SK-N-SH (cell line): ENCODE measurements around the gene TOR1AIP1. TPM values are rescaled to one million over a fixed set of nuclear protein-coding genes. Genes with fewer than 3 reads are reported as not detected.

Experiments used
- CTCF ChIA-PET: fragments of 300-600, 350-600 bp; formaldehyde crosslinking; extraction: SDS; loops from one replicate; lab custom pipeline; 2021; lab: Yijun Ruan, JAX
- POLR2A ChIA-PET: fragments of 350-600 bp; sonication (Branson Sonifier 250); formaldehyde crosslinking; extraction: SDS; loops from one replicate; lab custom pipeline; 2020; ENCODE audit warnings: antibody characterized with exemption, inconsistent platforms; lab: Yijun Ruan, JAX
- DNase-seq: peaks from one replicate; pipeline ENCODE4 v3.0.0; 2012
- H2AFZ ChIP-seq: fragments of 200-600 bp; sonication (generic); 2 replicates; pipeline ENCODE4 v1.8.1; 2016; ENCODE audit warnings: antibody characterized with exemption, mild to moderate bottlenecking, low read depth
- H3F3A ChIP-seq: fragments of 200-600 bp; sonication (generic); replicated peaks from 2 replicates; pipeline ENCODE3; 2016; ENCODE audit warnings: antibody characterized with exemption, mild to moderate bottlenecking; ENCODE audit not compliant: insufficient read depth
- H3K27ac ChIP-seq, 2 experiments: fragments of 200-500 bp in 1 of 2; fragments of 200-600 bp in 1 of 2; sonication (Bioruptor generic) in 1 of 2; sonication (generic), shearing (Covaris generic) in 1 of 2; 2 replicates each; pipeline versions ENCODE4 v1.5.1 to v1.6.1; 2014 to 2016; ENCODE audit warnings: low read depth in 2 of 2, inconsistent platforms in 1 of 2, low read length in 1 of 2, mild to moderate bottlenecking in 1 of 2, mixed read lengths in 1 of 2
- H3K27me3 ChIP-seq: fragments of 200-600 bp; sonication (generic), shearing (Covaris generic); 2 replicates; pipeline ENCODE4 v1.6.1; 2016; ENCODE audit warnings: mixed run types; ENCODE audit not compliant: insufficient read depth
- H3K36me3 ChIP-seq, 2 experiments: fragments of 200-500 bp in 1 of 2; fragments of 200-600 bp in 1 of 2; sonication (Bioruptor generic) in 1 of 2; sonication (generic) in 1 of 2; replicated peaks in 1 of 2; 2 replicates each; pipeline versions ENCODE3 to v1.5.1; 2014 to 2016; ENCODE audit warnings: low read length in 1 of 2, mild to moderate bottlenecking in 1 of 2; ENCODE audit not compliant: insufficient read depth in 2 of 2, control insufficient read depth in 1 of 2
- H3K4me1 ChIP-seq, 2 experiments: fragments of 200-500 bp in 1 of 2; fragments of 200-600 bp in 1 of 2; sonication (Bioruptor generic) in 1 of 2; sonication (generic), shearing (Covaris generic) in 1 of 2; 2 replicates each; pipeline versions ENCODE4 v1.5.1 to v1.6.1; 2014 to 2016; ENCODE audit warnings: low read depth in 1 of 2, low read length in 1 of 2, mixed run types in 1 of 2; ENCODE audit not compliant: insufficient read depth in 2 of 2, control insufficient read depth in 1 of 2
- H3K4me2 ChIP-seq: fragments of 200-600 bp; sonication (generic), shearing (Covaris generic); 2 replicates; pipeline ENCODE4 v1.6.1; 2017; ENCODE audit warnings: mixed run types
- H3K4me3 ChIP-seq, 2 experiments: fragments of 200-500 bp in 1 of 2; fragments of 200-600 bp in 1 of 2; sonication (Bioruptor generic) in 1 of 2; sonication (generic), shearing (Covaris generic) in 1 of 2; 2 replicates each; pipeline versions ENCODE4 v1.5.1 to v1.8.1; 2014 to 2016; ENCODE audit warnings: low read depth in 2 of 2, inconsistent platforms in 1 of 2, low read length in 1 of 2, mild to moderate bottlenecking in 1 of 2, mixed read lengths in 1 of 2, moderate library complexity in 1 of 2
- H3K79me2 ChIP-seq: fragments of 200-600 bp; sonication (generic); 2 replicates; pipeline ENCODE4 v1.8.1; 2017; ENCODE audit warnings: mild to moderate bottlenecking; ENCODE audit not compliant: insufficient read depth
- H3K9ac ChIP-seq: fragments of 200-600 bp; sonication (generic); 2 replicates; pipeline ENCODE4 v1.6.1; 2017; ENCODE audit warnings: mixed run types
- H3K9me2 ChIP-seq: fragments of 200-600 bp; sonication (generic); 2 replicates; pipeline ENCODE4 v1.6.1; 2017; ENCODE audit warnings: mixed run types
- H3K9me3 ChIP-seq: fragments of 200-600 bp; sonication (generic); 2 replicates; pipeline ENCODE4 v1.6.1; 2017; ENCODE audit warnings: mixed run types, mild to moderate bottlenecking, moderate library complexity
- H4K20me1 ChIP-seq: fragments of 200-600 bp; sonication (generic); 2 replicates; pipeline ENCODE4 v1.6.1; 2017; ENCODE audit warnings: mild to moderate bottlenecking, mixed run types; ENCODE audit not compliant: insufficient read depth
- CHD2 ChIP-seq: fragments of 150-350 bp; IDR thresholded peaks from 2 replicates; pipeline ENCODE4 v1.6.1; 2018; ENCODE audit warnings: low read length; ENCODE audit not compliant: partially characterized antibody
- ELF1 ChIP-seq: IDR thresholded peaks from 2 replicates; pipeline ENCODE4 v1.4.0; 2012
- EP300 ChIP-seq, 2 experiments: IDR thresholded peaks; 2 replicates each; pipeline versions ENCODE4 v1.4.0 to v1.6.1; 2012; ENCODE audit warnings: borderline replicate concordance in 1 of 2, low read depth in 1 of 2, low read length in 1 of 2
- EZH2phosphoT487 ChIP-seq: fragments of 200-600 bp; sonication (generic); IDR thresholded peaks from 2 replicates; pipeline ENCODE4 v1.6.1; 2017; ENCODE audit warnings: low read depth, mixed run types, mild to moderate bottlenecking, antibody characterized with exemption, moderate library complexity, borderline replicate concordance
- FOXJ3 ChIP-seq: sonication (generic); formaldehyde crosslinking; IDR thresholded peaks from 2 replicates; pipeline ENCODE4 v1.5.1; 2020; ENCODE audit warnings: mild to moderate bottlenecking, missing genetic modification reagents
- GATA2 ChIP-seq: sonication (generic); formaldehyde crosslinking; IDR thresholded peaks from 2 replicates; pipeline ENCODE4 v1.5.0; 2020; ENCODE audit warnings: mild to moderate bottlenecking, missing genetic modification reagents
- PBX3 ChIP-seq: IDR thresholded peaks from 2 replicates; pipeline ENCODE4; 2012
- POLR2AphosphoS5 ChIP-seq: IDR thresholded peaks from 2 replicates; pipeline ENCODE4 v1.6.1; 2012; ENCODE audit warnings: low read depth, low read length
- RCOR1 ChIP-seq: fragments of 150-350 bp; IDR thresholded peaks from 2 replicates; pipeline ENCODE4 v1.6.1; 2017; ENCODE audit warnings: antibody characterized with exemption, low read length
- REST ChIP-seq: IDR thresholded peaks from 2 replicates; pipeline ENCODE4 v1.6.1; 2012; ENCODE audit warnings: mild to moderate bottlenecking, low read depth, low read length, moderate library complexity
- SMC3 ChIP-seq: IDR thresholded peaks from 2 replicates; pipeline ENCODE4 v1.6.1; 2012; ENCODE audit warnings: low read depth, low read length, improper control_type of control experiment
- TAF1 ChIP-seq: IDR thresholded peaks from 2 replicates; pipeline ENCODE4 v1.6.1; 2012; ENCODE audit warnings: low read depth, mild to moderate bottlenecking, low read length, moderate library complexity, borderline replicate concordance
- TEAD4 ChIP-seq: IDR thresholded peaks from 2 replicates; pipeline ENCODE4 v1.4.0; 2012; ENCODE audit warnings: mild to moderate bottlenecking, borderline replicate concordance; ENCODE audit not compliant: insufficient read depth
- WGBS: methylation state at CpG from one replicate; pipeline ENCODE4 v1.1.6; 2017; ENCODE audit warnings: low lambda C conversion rate; 5-methylcytosine and 5-hydroxymethylcytosine counted together
- polyA plus RNA-seq, 3 experiments: library from polyadenylated mRNA; depleted of rRNA; stranded (reverse); fragments of >200 nt; gene quantifications; 2 replicates each; pipeline ENCODE4 v1.2.3, GENCODE V29; 2012
- TF ChIP-seq, protein P1 (sequence below): IDR thresholded peaks from 2 replicates; pipeline ENCODE4 v1.4.0; 2012; ENCODE audit warnings: low read depth, borderline replicate concordance

TOR1AIP1 gene
- polyA plus RNA-seq, 1 of the 3 experiments (the other 2 are of a cell fraction) = 11.8 TPM

DNA sequence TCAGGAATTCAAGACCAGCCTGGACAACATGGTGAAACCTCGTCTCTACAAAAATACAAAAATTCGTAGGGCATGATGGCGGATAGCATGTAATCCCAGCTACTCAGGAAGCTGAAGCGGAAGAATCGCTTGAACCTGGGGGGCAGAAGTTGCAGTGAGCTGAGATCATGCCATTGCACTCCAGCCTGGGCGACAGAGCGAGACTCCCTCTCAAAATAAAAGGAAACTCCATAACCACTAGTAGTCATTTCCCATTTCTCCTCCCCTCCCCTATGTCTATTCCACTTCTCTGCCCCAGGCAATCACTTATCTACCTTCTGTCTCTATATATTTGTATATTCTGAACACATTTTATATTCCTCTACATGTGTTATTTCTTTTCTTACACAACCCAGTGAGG, 68.6 kb downstream of the TOR1AIP1 start:
- Histone ChIP-seq H4K20me1 (peaks cover 4% of the 10 kb centered on the region; the same call in 1 of the 2 replicates), H3K9me3 (no peaks in the 10 kb centered on the region), H3K4me1 (peaks cover 0 to 5% of the 10 kb centered on the region in 2 experiments; a peak in 2 of 4 replicates), H3K9me2 (no peaks in the 10 kb centered on the region), H3K27me3 (no peaks in the 10 kb centered on the region), H3K36me3 (no peaks in the 10 kb centered on the region), H2AFZ (no peak overlapping the region), H3F3A (peaks cover 7% of the 10 kb centered on the region), H3K27ac (no peak overlapping the region), H3K79me2 (peaks cover 10% of the 10 kb centered on the region), H3K4me3 (no peak overlapping the region), H3K4me2 (no peak overlapping the region), H3K9ac (no peak overlapping the region)
- ChIA-PET CTCF (no interaction called here), POLR2A (no interaction called here)
- DNase-seq = no peak
- TF ChIP-seq POLR2AphosphoS5 (no peak), FOXJ3 (CRISPR knock-in tag) (no peak), EP300 (IDR thresholded peaks at IDR 0.05; ENCODE audit: borderline replicate concordance in 1 of 2, low read depth in 1 of 2, low read length in 1 of 2) (no peak), ELF1 (no peak), PBX3 (no peak)
- WGBS = 89% methylated on average over 7 of the region's 7 CpGs

DNA sequence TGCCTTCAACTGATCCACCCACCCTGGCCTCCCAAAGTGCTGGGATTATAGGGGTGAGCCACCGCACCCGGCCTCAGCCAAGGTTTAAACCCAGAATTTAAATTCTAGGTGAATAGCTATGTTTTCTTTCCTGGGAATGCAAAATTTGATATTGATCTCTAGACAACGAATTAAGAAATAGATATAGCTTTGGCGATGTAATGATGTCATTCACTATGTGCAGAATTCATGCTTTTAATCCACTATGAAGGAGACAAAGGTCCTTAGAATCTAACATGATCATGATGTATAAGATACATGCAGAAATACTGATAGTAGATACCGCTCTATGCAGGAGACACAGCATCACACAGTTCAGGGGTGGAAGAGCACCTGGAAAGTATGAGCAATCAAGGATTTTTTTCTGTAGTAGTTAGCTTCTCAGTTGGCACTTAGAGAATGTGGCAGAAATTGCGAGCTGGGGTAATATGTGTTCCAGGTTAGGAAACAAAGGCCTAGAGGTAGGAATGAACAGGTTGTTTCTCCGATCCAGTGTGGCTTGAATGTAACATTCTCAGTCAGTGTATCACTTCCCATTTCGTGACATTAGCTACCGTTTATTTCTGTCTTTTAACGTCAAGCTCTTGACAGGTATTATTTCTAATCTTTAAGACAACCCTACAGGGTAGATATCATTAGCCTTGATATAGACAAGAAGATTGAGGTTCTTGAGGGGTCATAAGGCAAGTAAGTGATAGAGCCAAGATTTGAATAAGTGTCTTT, 69.5 kb downstream of the TOR1AIP1 start:
- POLR2A ChIA-PET = no interaction called here
- TF ChIP-seq RCOR1 = no peak
- TF ChIP-seq CHD2 = no peak
- no peak for TF ChIP-seq POLR2AphosphoS5
- TF ChIP-seq GATA2 = no peak
- no peak for TF ChIP-seq EZH2phosphoT487
- no peak for TF ChIP-seq SMC3
- 92% methylated on average over 10 of the region's 10 CpGs for WGBS

GRCh38 chr1:179952186-179952585, 70.1 kb downstream of the TOR1AIP1 start:
- CTCF ChIA-PET = no interaction called here
- Histone ChIP-seq H3K36me3 (no peaks in the 10 kb centered on the region), H3K9me2 (no peaks in the 10 kb centered on the region), H3K27ac (no peak overlapping the region), H2AFZ (no peak overlapping the region), H3K4me2 (no peak overlapping the region), H3K4me3 (no peak overlapping the region), H3K4me1 (peaks cover 0 to 15% of the 10 kb centered on the region in 2 experiments; a peak in 3 of 4 replicates), H3K9me3 (no peaks in the 10 kb centered on the region), H3F3A (peaks cover 7% of the 10 kb centered on the region), H3K27me3 (no peaks in the 10 kb centered on the region), H3K79me2 (peaks cover 25% of the 10 kb centered on the region), H4K20me1 (peaks cover 14% of the 10 kb centered on the region), H3K9ac (no peak overlapping the region)
- POLR2A ChIA-PET = no interaction called here
- no peak for DNase-seq
- WGBS = 88% methylated on average over 4 of the region's 4 CpGs
- TF ChIP-seq, protein P1, sequence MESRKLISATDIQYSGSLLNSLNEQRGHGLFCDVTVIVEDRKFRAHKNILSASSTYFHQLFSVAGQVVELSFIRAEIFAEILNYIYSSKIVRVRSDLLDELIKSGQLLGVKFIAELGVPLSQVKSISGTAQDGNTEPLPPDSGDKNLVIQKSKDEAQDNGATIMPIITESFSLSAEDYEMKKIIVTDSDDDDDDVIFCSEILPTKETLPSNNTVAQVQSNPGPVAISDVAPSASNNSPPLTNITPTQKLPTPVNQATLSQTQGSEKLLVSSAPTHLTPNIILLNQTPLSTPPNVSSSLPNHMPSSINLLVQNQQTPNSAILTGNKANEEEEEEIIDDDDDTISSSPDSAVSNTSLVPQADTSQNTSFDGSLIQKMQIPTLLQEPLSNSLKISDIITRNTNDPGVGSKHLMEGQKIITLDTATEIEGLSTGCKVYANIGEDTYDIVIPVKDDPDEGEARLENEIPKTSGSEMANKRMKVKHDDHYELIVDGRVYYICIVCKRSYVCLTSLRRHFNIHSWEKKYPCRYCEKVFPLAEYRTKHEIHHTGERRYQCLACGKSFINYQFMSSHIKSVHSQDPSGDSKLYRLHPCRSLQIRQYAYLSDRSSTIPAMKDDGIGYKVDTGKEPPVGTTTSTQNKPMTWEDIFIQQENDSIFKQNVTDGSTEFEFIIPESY = no peak
- no peak for TF ChIP-seq FOXJ3 (CRISPR knock-in tag)
- no peak for TF ChIP-seq TAF1
- no peak for TF ChIP-seq REST
- TF ChIP-seq TEAD4 = no peak

More for the DNA sequence above, 69.5 kb downstream of the TOR1AIP1 start:
- Histone ChIP-seq H3K27ac (no peak overlapping the region), H3F3A (peaks cover 7% of the 10 kb centered on the region), H3K36me3 (no peaks in the 10 kb centered on the region), H3K9me3 (no peaks in the 10 kb centered on the region), H2AFZ (no peak overlapping the region), H3K4me1 (peaks cover 0 to 13% of the 10 kb centered on the region in 2 experiments; a peak in 3 of 4 replicates), H3K79me2 (peaks cover 19% of the 10 kb centered on the region), H3K9me2 (no peaks in the 10 kb centered on the region), H4K20me1 (peaks cover 14% of the 10 kb centered on the region; the same call in 1 of the 2 replicates), H3K27me3 (no peaks in the 10 kb centered on the region), H3K9ac (no peak overlapping the region), H3K4me2 (no peak overlapping the region), H3K4me3 (no peak overlapping the region)
- CTCF ChIA-PET = no interaction called here
- DNase-seq = no peak
